Right cardiac atrium (tissue), 5 donors: ENCODE measurements around the gene NEDD4L. TPM values are rescaled to one million over a fixed set of nuclear protein-coding genes. Genes with fewer than 3 reads are reported as not detected.

Experiments used
- microRNA-seq, 2 donors: library from miRNA; unstranded; fragments of <30 nt; microRNA quantifications; one replicate each; pipeline ENCODE4 v1.2.0, GENCODE V29; 2020 to 2021
- polyA plus RNA-seq: library from polyadenylated mRNA; stranded (reverse); fragments of 200-250 nt; gene quantifications from one replicate; pipeline ENCODE4 v1.2.3, GENCODE V29; 2013
- total RNA-seq, 4 donors: library from RNA; stranded (reverse); fragmentation: NEBNext Ultra II Directional; extraction: Animal tissue kit (Norgen Biotek cat#: 25700); gene quantifications; one replicate each; pipeline ENCODE4 v1.2.1, GENCODE V29; 2021
- donor health status: healthy with polysubstance abuse.
- donor health status: DM: no; HTN: yes; CAD: no.
- donor health status: DM: no; HTN: no; CAD: no.
- donor health status: DM: no; HTN: yes; CAD: no; lungs with severe emphysema.
- donor health status: DM: yes; HTN: yes; CAD: no.

The NEDD4L gene
- total and polyA plus RNA-seq, 5 donors: 25.7 to 87.5 (median 74.0) TPM

Small RNAs within 50 kb of the gene (microRNA-seq; reads per million reads assigned to microRNA genes)
- gene MIR3591: 0 reads per million in 2 donors

Other genes with a start within 250 kb of the NEDD4L start
- gene ATP8B1, start 240.9 kb upstream of the NEDD4L start, total RNA-seq: 10 to 100 TPM in 1 of 4 donors, 1 to 10 TPM in 3; 7.5 to 11.5 (median 9.4) TPM
- gene ATP8B1, start 240.9 kb upstream of the NEDD4L start, polyA plus RNA-seq: 2.6 TPM